Lower lobe of right lung (tissue), 2 donors: ENCODE results near the gene SMG6. TPM values are rescaled to one million over a fixed set of nuclear protein-coding genes. Genes with fewer than 3 reads are reported as not detected.

Experiments
- ATAC-seq, 2 donors: fragments of 200-7000 bp; cut with Tn5 transposase; one replicate each; pipeline ENCODE4 v1.9.1; 2020 to 2022; ENCODE audit warnings: mild to moderate bottlenecking in 2 of 2, moderate library complexity in 2 of 2
- DNase-seq: peaks from one replicate; pipeline ENCODE4 v3.0.0-alpha.2; 2020
- H3K27ac ChIP-seq: fragments of 200-600 bp; one replicate; pipeline ENCODE4 v1.8.0; 2022
- H3K27me3 ChIP-seq: fragments of 200-600 bp; one replicate; pipeline ENCODE4 v1.8.0; 2022; ENCODE audit warnings: low read depth
- H3K36me3 ChIP-seq: fragments of 200-600 bp; one replicate; pipeline ENCODE4 v1.8.0; 2022; ENCODE audit warnings: mild to moderate bottlenecking
- H3K4me1 ChIP-seq: fragments of 200-600 bp; one replicate; pipeline ENCODE4 v1.8.0; 2022
- H3K4me3 ChIP-seq: fragments of 200-600 bp; one replicate; pipeline ENCODE4 v1.8.0; 2022; ENCODE audit warnings: mild to moderate bottlenecking
- H3K9me3 ChIP-seq: fragments of 200-600 bp; one replicate; pipeline ENCODE4 v1.8.0; 2022
- intact Hi-C: fragments of 100-400 bp; cut with DNase I; formaldehyde crosslinking; loops from one replicate; pipeline ENCODE4 v1.11.0; 2022
- total RNA-seq: library from RNA; stranded (reverse); fragmentation: NEBNext Ultra II Directional; extraction: Animal tissue kit (Norgen Biotek cat#: 25700); gene quantifications from one replicate; pipeline ENCODE4 v1.2.1, GENCODE V29; 2021
- TF ChIP-seq, protein P1 (sequence below): fragments of 200-600 bp; IDR thresholded peaks from one replicate; pipeline ENCODE4 v1.8.0; 2022; ENCODE audit warnings: antibody characterized with exemption, mild to moderate bottlenecking
- donor health status: DM: no; HTN: yes; CAD: no; lungs with severe emphysema.

Gene SMG6
- total RNA-seq, 1 donor from 2014 or later: 33.8 TPM

- Histone ChIP-seq H3K9me3 (no peaks in the 10 kb centered on the region), H3K36me3 (peaks cover 4% of the 10 kb centered on the region), H3K4me1 (peaks cover 94% of the 10 kb centered on the region), H3K27me3 (no peaks in the 10 kb centered on the region), H3K27ac (peak overlapping the region; percentile 81), H3K4me3 (no peak overlapping the region)
- no peak for ATAC-seq
- intact Hi-C loops: no loop called here
- TF ChIP-seq, protein P1, sequence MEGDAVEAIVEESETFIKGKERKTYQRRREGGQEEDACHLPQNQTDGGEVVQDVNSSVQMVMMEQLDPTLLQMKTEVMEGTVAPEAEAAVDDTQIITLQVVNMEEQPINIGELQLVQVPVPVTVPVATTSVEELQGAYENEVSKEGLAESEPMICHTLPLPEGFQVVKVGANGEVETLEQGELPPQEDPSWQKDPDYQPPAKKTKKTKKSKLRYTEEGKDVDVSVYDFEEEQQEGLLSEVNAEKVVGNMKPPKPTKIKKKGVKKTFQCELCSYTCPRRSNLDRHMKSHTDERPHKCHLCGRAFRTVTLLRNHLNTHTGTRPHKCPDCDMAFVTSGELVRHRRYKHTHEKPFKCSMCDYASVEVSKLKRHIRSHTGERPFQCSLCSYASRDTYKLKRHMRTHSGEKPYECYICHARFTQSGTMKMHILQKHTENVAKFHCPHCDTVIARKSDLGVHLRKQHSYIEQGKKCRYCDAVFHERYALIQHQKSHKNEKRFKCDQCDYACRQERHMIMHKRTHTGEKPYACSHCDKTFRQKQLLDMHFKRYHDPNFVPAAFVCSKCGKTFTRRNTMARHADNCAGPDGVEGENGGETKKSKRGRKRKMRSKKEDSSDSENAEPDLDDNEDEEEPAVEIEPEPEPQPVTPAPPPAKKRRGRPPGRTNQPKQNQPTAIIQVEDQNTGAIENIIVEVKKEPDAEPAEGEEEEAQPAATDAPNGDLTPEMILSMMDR: no peak
- DNase-seq: no peak
Measured at GRCh38 chr17:2086306-2086705, 217.3 kb downstream of the SMG6 start.

GRCh38 chr17:2085648-2085949 lies 218.0 kb downstream of the SMG6 start:
- TF ChIP-seq, protein P1: no peak
- H3K36me3 ChIP-seq: peaks cover 11% of the 10 kb centered on the region
- intact Hi-C loops: no loop called here
- H3K4me1 ChIP-seq: peaks cover 87% of the 10 kb centered on the region
- H3K4me3 ChIP-seq: no peak overlapping the region
- DNase-seq (peak; percentile 38), ATAC-seq (no peak)
- H3K27ac ChIP-seq: peak overlapping the region; percentile 81
- no peaks in the 10 kb centered on the region for H3K27me3 ChIP-seq
- H3K9me3 ChIP-seq: no peaks in the 10 kb centered on the region

DNA sequence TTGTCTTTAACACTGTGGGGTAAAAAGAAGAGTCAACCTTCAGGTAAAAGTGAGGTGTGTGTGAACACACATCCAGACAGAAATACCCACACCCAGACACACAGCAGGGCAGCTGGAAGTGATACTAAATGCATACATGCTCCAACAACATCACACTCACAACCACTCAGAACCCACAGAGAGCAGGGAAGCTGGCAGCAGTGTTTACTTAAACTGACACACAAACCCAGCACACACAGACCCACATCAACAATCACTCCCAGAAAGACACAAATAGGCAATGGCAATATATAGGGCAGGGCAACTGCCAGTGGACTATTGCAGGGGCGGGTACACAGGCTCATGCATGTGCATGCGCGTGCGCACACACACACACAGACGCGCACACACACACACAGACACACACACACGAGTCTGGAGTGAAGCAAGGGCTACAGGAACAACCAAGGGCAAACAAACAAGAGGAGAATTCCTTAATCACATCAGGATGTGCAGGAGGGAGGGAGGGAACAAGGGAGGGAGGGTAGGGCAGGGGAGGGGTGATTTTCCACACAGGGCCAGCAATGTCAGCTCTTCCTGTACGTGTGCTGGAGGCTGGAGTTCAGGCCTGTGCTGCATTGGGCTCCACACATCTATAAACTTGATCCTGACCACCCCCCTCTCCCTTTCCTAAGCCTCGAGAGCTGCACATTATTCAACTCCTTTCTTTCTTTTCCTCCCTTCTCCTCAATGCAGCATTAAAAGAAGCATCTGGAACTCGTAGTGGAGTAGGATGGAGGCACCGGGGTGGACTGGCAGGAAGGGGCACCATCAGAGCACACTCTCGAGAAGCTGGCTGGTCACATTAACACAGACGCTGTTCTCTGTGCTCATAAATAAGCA lies 218.6 kb downstream of the SMG6 start:
- Histone ChIP-seq H3K9me3 (no peaks in the 10 kb centered on the region), H3K4me1 (peaks cover 81% of the 10 kb centered on the region), H3K27me3 (no peaks in the 10 kb centered on the region), H3K36me3 (peaks cover 17% of the 10 kb centered on the region), H3K4me3 (no peak overlapping the region), H3K27ac (peak overlapping the region; percentile 81)
- DNase-seq (peak; percentile 57), ATAC-seq (peak in 1 of 2 donors; percentile 22)
- TF ChIP-seq, protein P1: no peak
- intact Hi-C loops: no loop called here

DNA sequence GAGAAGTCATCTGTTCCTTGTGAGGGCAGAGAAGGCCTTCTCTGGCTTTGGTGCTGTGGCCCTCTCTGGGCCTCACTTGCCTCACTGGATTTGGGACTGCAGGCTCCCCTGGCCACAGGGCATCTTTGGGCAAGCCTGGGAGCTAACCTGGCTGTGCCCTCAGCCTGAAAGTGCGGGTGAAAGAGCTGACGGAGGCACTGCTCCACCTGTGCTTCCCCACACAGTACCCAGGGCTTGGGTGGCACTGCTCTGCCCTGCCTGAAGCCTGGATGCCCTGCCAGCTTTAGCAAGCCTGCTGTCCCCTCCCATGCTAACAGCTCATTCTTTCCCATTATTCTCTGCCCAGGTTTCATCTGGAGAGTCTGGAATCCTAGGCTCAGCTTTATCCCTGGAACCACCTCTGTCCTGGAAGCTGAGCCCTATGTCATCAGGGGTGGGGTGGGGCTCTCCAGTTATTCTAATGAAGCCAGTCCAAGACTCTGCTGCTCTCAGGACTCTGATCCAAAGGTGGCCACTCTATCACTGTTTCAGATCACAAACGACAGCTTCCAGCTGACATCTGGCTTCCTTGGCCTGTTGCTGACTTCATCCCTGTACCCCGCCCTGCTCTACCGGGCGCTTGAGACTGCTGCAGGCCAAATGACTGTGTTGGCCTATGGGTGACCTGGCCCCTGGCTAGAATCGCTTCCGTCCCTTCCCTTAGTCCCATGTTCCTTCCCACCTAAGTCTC lies 219.4 kb downstream of the SMG6 start:
- H3K4me1 ChIP-seq: peaks cover 73% of the 10 kb centered on the region
- H3K4me3 ChIP-seq: no peak overlapping the region
- peak; percentile 48 for DNase-seq
- TF ChIP-seq, protein P1: no peak
- no peaks in the 10 kb centered on the region for H3K9me3 ChIP-seq
- H3K36me3 ChIP-seq: peaks cover 25% of the 10 kb centered on the region
- no peaks in the 10 kb centered on the region for H3K27me3 ChIP-seq
- peak; percentile 12 to 33 for ATAC-seq
- intact Hi-C loops: no loop called here
- peak overlapping the region; percentile 81 for H3K27ac ChIP-seq

DNA sequence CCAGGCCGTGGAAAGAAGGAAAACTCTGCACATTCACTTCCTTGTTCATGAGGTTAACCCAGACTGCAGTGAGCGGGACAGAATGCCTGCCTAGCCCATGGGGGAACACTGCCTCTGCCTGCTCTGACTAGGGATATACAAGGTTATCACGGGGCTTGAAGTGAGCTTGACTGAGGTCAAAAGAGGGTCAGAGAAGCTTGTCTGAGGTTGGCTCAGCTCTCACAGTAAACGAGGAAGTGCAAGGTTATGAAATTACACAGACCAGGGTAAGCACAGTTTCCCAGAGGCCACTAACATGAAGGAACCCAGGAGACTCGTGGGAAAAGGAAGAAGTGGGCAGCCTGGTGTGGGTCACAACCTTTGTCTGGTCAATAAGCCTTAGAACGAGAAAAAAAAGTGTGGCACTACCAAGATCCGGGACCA lies 220.0 kb downstream of the SMG6 start:
- ATAC-seq: peak; percentile 79 to 81
- Histone ChIP-seq H3K4me3 (no peak overlapping the region), H3K4me1 (peaks cover 67% of the 10 kb centered on the region), H3K27me3 (no peaks in the 10 kb centered on the region), H3K27ac (peak overlapping the region; percentile 81), H3K9me3 (no peaks in the 10 kb centered on the region), H3K36me3 (peaks cover 31% of the 10 kb centered on the region)
- TF ChIP-seq, protein P1: no peak
- intact Hi-C loops: no loop called here
- DNase-seq: peak; percentile 68
